ENCODE measurements around the gene DEFB118.
"Not testable (repeated sequence)": the region's sequence is repeated elsewhere in the genome, so short reads cannot be mapped to it uniquely, and the experiment has no call there.

DEFB118 gene, protein sequence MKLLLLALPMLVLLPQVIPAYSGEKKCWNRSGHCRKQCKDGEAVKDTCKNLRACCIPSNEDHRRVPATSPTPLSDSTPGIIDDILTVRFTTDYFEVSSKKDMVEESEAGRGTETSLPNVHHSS

DNA sequence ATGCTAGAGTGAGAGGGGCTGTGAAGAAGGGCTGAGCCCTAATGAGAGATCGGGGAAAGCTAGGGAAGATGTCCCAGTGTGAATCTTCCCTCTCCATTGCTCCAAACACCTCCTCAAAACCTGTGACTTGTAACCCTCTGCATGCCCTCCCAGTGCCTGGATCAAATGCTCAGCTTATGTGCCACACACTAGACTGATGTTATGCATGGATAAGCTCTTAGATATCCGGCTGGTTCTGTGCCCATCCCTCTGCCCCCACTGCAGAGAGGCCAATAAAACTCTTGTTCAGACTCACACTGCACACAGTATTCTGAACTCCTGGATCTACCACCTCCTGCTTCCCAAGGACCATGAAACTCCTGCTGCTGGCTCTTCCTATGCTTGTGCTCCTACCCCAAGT is at the start of gene DEFB118:
DEFB118 (plus strand) TSS at position 301 of the 400 bp plus-strand sequence; CDS start at position 351, 50 bp downstream.
- no peak for DNase-seq

- no peak for DNase-seq
Measured at GRCh38 chr20:31322504-31322903, 45.9 kb upstream of the DEFB118 start.

DNA sequence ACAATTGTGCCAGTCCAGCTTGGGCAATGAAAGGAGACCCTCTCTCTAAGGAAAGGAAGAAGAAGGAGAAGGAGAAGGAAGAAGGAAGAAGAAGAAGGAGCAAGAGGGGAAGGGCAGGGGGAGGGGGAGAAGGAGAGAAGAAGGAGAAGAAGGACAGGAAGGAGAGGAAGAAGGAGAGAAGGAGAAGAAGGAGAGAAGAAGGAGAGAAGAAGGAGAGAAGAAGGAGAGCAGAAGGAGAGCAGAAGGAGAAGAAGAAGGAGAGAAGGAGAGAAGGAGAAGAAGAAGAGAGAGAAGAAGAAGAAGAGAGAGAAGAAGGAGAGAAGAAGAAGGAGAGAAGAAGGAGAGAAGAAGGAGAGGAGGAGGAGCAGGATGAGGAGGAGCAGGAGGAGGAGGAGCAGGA is 37.5 kb upstream of the DEFB118 start:
- DNase-seq, result no peak

DNA sequence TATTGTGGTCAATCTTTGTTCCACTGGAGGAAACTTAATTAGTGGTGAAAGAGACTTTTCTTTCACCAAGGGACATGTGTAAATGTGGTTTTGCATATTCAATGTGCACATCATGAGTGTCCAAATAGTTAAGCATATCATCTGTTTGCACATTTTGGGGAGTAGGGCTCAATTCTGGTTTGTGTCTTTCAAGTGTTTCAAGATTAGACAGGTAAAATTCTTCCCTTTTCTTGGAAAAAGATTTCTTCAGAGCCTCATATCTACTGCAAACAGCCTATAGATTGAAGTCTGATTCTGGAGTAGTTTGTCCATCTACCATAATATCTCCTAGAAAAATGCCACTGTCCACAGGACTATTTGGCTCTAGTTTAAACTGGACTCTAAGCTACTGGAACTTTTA is 26.9 kb upstream of the DEFB118 start:
- no peak for DNase-seq

DNA sequence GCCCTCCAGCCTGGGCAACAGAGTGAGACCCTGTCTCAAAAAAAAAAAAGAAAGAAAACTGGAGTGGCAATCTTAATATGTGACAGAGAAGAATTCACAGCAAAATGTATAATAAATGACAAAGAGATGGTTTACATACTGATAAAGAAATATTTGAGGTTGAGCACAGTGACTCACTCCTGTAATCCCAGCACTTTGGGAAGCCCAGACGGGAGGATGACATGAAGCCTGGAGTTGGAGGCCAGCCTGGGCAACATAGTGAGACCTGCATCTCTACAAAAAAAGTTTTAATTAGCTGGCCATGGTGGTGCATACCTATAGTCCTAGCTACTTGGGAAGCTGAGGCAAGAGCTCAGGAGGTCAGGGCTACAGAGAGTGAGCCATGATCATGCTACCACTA is 12.4 kb upstream of the DEFB118 start:
- DNase-seq, result no peak

DNA sequence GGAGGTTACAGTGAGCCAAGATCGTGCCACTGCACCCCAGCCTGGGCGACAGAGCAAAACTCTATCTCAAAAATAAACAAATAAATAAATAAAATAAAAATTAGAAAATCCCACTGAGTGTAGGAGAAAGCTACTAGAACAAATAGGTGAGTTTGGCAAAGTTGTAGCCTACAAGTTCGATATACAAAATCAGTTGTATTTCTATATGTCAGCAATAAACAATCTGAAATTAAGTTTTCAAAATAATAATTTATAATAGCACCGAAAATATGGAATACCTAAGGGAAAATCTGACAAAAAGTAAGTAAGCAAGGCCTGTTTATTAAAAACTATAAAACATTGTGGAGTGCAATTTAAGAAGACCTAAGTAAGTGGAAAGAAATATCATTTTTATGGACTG is 5.1 kb upstream of the DEFB118 start:
- no peak for DNase-seq

GRCh38 chr20:31364272-31364671 is 4.1 kb upstream of the DEFB118 start:
- DNase-seq, result not testable (repeated sequence)

- DNase-seq, result no peak
Measured at GRCh38 chr20:31374346-31374745, 5.9 kb downstream of the DEFB118 start.

- no peak for DNase-seq
Measured at GRCh38 chr20:31390490-31390889, 22.1 kb downstream of the DEFB118 start, which contains the start of gene DEFB119. TSS of gene DEFB119 (minus strand) at chr20:31390590. CDS start at chr20:31390483, 107 bp downstream.

GRCh38 chr20:31392836-31393235 is 24.4 kb downstream of the DEFB118 start:
- DNase-seq, result no peak

DNA sequence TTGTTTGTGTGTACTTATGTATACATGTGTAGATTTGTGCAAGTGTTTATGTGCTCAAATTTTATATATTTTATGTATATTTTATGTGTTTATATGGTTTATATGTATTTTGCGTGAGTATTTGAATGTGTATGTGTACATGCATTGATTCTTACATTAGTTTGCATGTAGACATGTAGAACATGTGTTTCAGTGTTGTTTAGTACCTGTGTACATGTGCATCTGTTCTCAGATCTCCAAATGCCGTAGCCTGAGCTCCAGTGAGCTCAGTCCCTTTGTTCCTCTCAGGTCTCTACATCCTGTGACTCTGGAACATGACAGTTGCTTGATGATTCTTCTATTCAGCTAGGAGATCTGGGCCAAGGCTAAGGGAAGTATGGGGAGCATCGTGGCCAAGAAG is 26.5 kb downstream of the DEFB118 start:
- no peak for DNase-seq

DNA sequence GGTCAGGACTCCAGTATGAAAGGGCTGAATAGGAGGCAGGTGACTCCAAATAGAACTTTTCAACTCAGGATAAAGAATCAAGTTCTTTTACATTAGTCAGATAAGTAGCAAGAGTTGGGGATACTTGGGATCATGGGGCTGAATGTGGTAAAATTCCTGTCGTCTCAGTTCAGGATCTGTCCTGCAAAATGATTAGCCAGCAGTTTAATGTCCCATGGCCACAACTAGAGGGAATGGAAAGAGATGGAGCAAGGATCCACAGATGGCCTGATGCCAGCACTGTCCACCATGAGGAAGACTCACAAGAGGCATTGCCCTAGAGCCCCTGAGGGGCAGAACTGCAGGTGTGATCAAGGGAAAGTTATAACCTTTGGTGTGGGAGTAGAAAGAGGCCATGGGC is 35.5 kb downstream of the DEFB118 start:
- no peak for DNase-seq

DNA sequence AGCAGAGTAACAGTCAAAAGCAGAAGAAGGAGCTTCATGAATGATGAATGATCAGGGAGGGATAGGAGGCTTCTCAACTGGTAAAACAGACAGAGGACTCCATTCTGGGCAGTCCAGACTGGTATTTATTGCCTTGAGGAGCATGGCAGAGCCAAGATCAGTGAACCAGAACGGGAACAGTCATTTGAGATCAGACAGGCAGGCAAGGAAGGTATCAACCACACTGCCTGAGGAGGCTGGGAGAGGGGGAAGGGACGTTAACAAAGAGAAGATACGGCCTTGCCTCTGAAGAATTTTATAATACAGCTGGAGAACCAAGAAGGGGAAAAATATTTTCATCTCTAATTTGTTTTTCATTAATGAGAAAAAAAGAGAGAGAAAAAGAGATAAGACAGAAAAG is 37.7 kb downstream of the DEFB118 start, which contains the start of gene DEFB121:
DEFB121 (minus strand) TSS at position 101 of the 400 bp plus-strand sequence; CDS start at position 38, 63 bp downstream.
- no peak for DNase-seq

GRCh38 chr20:31410011-31410410 is 41.6 kb downstream of the DEFB118 start:
- DNase-seq, result no peak

DNA sequence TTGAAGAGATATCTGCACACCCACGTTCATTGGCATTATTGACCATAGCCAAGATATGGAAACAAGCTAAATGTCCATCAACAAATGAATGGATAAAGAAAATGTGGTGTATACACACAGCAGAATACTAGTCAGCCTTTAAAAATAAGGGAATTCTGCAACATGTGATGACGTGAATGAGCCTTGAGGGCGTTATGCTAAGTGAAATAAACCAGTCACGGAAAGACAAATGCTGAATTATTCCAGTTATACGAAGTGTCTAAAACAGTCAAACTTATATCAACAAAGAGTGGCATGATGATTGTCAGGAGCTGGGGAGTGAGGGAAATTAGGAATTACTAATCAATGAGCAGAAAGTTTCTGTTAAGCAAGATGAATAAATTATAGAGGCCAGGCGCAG is 46.0 kb downstream of the DEFB118 start:
- no peak for DNase-seq

GRCh38 chr20:31415653-31416052 is 47.3 kb downstream of the DEFB118 start:
- no peak for DNase-seq

DNA sequence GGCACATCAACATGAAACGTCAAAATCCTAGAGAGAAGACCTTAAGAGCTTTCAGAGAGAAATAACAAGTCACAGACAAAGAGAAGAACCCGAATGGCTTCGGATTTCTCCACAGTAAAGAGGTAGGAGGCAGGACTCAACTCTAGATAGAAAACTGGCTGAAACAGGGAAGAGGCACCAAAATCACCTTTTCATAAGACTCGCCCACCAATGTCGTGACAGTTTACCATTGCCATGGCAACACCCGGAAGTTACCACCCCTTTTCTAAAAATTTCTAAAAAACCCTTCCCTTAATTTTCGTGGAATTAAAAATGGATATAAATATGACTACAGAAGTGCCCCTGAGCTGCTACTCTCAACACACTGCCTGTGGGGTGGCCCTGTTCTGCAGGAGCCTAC is 49.9 kb downstream of the DEFB118 start:
- DNase-seq, result no peak
